ENCODE results near the gene MYO5A. TPM values are rescaled to one million over a fixed set of nuclear protein-coding genes. Genes with fewer than 3 reads are reported as not detected.

Gene MYO5A
- total and polyA plus RNA-seq, 9 of the 15 experiments (the other 6 are each of a cell fraction or from before 2014, with no cell fraction given), result 0.03 to 0.82 (median 0.40) TPM

GRCh38 chr15:52383100-52383588 lies 145.5 kb downstream of the MYO5A start:
- CTCF ChIA-PET (ENCODE audit: low intra/inter-chr PET ratio), result no interaction called here
- no peaks in the 10 kb centered on the region for H3K36me3 ChIP-seq (ENCODE audit: control insufficient read depth, insufficient read depth, low read length)
- H3K27ac ChIP-seq (ENCODE audit: extremely low read depth, low read depth, low read length), result no peak overlapping the region
- H3K4me1 ChIP-seq (replicated peaks in 1 of 2; ENCODE audit: control insufficient read depth in 2 of 2, insufficient read depth in 2 of 2, low read length in 2 of 2), result no peaks in the 10 kb centered on the region
- no peak overlapping the region for H2AFZ ChIP-seq (ENCODE audit: low read depth, low read length)
- H3K4me3 ChIP-seq, result no peak overlapping the region
- FAIRE-seq (no peak), ATAC-seq (no peak), DNase-seq (ENCODE audit: extremely low read depth in 1 of 4, low spot score in 3 of 4) (no peak)
- POLR2A ChIA-PET, result interaction anchor here (0.6 kb wide), 1 partner anchor 1279 kb away, joined by 3 read pairs; no protein-coding TSS in a partner anchor
- no peaks in the 10 kb centered on the region for H3K79me2 ChIP-seq (ENCODE audit: control insufficient read depth, insufficient read depth, low read length)
- H3K27me3 ChIP-seq (ENCODE audit: control insufficient read depth in 2 of 2, insufficient read depth in 2 of 2, low read length in 2 of 2), result peaks cover 6 to 25% of the 10 kb centered on the region in 2 experiments; a peak in 3 of 5 replicates
- in situ Hi-C loops (cut with MboI) (no loop called here), intact Hi-C loops (cut with micrococcal nuclease) (no loop called here)
- no peaks in the 10 kb centered on the region for H3K9me3 ChIP-seq (replicated peaks; ENCODE audit: control insufficient read depth, insufficient read depth, low read depth, low read length)
- 0% methylated on average over 2 of the region's 2 CpGs for WGBS (ENCODE audit: insufficient coverage, low coverage, missing lambda C conversion rate)
- H3K9ac ChIP-seq (ENCODE audit: insufficient read depth in 1 of 2, low read depth in 2 of 2, low read length in 2 of 2), result no peak overlapping the region
- BruUV-seq (replicated peaks), result no TSS peak
- H3K9me1 ChIP-seq (ENCODE audit: control insufficient read depth, insufficient read depth, low read length), result no peaks in the 10 kb centered on the region
- H3K4me2 ChIP-seq (ENCODE audit: insufficient read depth, low read length), result no peak overlapping the region
- H4K20me1 ChIP-seq (replicated peaks; ENCODE audit: control insufficient read depth, insufficient read depth, low read length), result no peaks in the 10 kb centered on the region
- TF ChIP-seq ZNF445 (CRISPR knock-in tag; IDR thresholded peaks at IDR 0.05; ENCODE audit: low read depth) (no peak), DNMT1 (IDR thresholded peaks at IDR 0.05) (no peak), GTF2F1 (IDR thresholded peaks at IDR 0.05; ENCODE audit: low read depth, low read length) (no peak), TBP (optimal IDR thresholded peaks at IDR 0.05; ENCODE audit: low read depth, low read length) (no peak), ZNF707 (CRISPR knock-in tag; conservative IDR thresholded peaks at IDR 0.05) (no peak), HIVEP1 (CRISPR knock-in tag; IDR thresholded peaks at IDR 0.05) (no peak), RFX7 (CRISPR knock-in tag; IDR thresholded peaks at IDR 0.05) (no peak), ERF (CRISPR knock-in tag; IDR thresholded peaks at IDR 0.05) (no peak), E2F6 (IDR thresholded peaks at IDR 0.05; ENCODE audit: borderline replicate concordance in 1 of 2, extremely low read depth in 1 of 2, insufficient read depth in 1 of 2, insufficient read length in 1 of 2, low read depth in 1 of 2, low read length in 1 of 2, poor library complexity in 1 of 2, severe bottlenecking in 1 of 2) (no peak), VEZF1 (CRISPR knock-in tag; IDR thresholded peaks at IDR 0.05) (no peak), BMI1 (IDR thresholded peaks at IDR 0.05; ENCODE audit: low read length) (no peak), KLF10 (CRISPR knock-in tag; IDR thresholded peaks at IDR 0.05) (no peak), SLC30A9 (CRISPR knock-in tag; IDR thresholded peaks at IDR 0.05) (no peak), ZKSCAN1 (IDR thresholded peaks at IDR 0.05; ENCODE audit: low read depth, low read length) (no peak), GABPB1 (CRISPR knock-in tag; IDR thresholded peaks at IDR 0.05) (no peak), ZNF766 (CRISPR knock-in tag; conservative IDR thresholded peaks at IDR 0.05) (no peak), ZNF277 (CRISPR knock-in tag; IDR thresholded peaks at IDR 0.05; ENCODE audit: borderline replicate concordance) (no peak), HINFP (tag; conservative IDR thresholded peaks at IDR 0.05; ENCODE audit: low read depth) (no peak), E2F3 (CRISPR knock-in tag; IDR thresholded peaks at IDR 0.05) (no peak)

All from K562 (cell line).